Motor neuron (in vitro differentiated cells): ENCODE results near the gene GRAMD4. TPM values are rescaled to one million over a fixed set of nuclear protein-coding genes. Genes with fewer than 3 reads are reported as not detected.
"Not testable (repeated sequence)": the region's sequence is repeated elsewhere in the genome, so short reads cannot be mapped to it uniquely, and the experiment has no call there.

Experiments used
- ATAC-seq, 8 experiments: fragments of 200-7000 bp; cut with Tn5 transposase; replicated peaks in 6 of 8; 2 replicates each; pipeline ENCODE4 v1.8.0; 2021; ENCODE audit warnings: mild to moderate bottlenecking in 8 of 8, moderate library complexity in 8 of 8
- H3K27ac ChIP-seq, 2 donors: fragments of 250-450 bp; sonication (Bioruptor Pico); 2 replicates each; pipeline ENCODE4 v1.9.0; 2021; ENCODE audit warnings: antibody characterized with exemption in 2 of 2, mild to moderate bottlenecking in 2 of 2, moderate library complexity in 1 of 2
- H3K4me1 ChIP-seq, 2 donors: fragments of 250-450 bp; sonication (Bioruptor Pico); replicated peaks in 1 of 2; 2 replicates each; pipeline ENCODE4 v1.6.1; 2021; ENCODE audit warnings: antibody characterized with exemption in 2 of 2, mild to moderate bottlenecking in 2 of 2, moderate library complexity in 1 of 2
- H3K4me3 ChIP-seq, 5 donors: fragments of 250-450 bp; sonication (Bioruptor Pico); 2 replicates each; pipeline ENCODE4 v1.9.0; 2021; ENCODE audit warnings: antibody characterized with exemption in 5 of 5, mild to moderate bottlenecking in 5 of 5, moderate library complexity in 4 of 5
- WGBS, 10 experiments: fragments of 450-650 bp; shearing (Covaris generic); methylation state at CpG; one replicate each; pipeline ENCODE4 v1.0.0; 2022; 5-methylcytosine and 5-hydroxymethylcytosine counted together
- in situ Hi-C, 9 experiments: fragments of 400-800 bp; cut with MboI; loops; one replicate each; pipeline ENCODE4 v1.15.0; 2021; ENCODE audit warnings: low sequenced_read_pairs in 9 of 9, low pct_unique_long_range_greater_than_20kb in 2 of 9; ENCODE audit not compliant: unreplicated experiment in 9 of 9
- total RNA-seq, 8 experiments: library from RNA; unstranded; fragments of 300-600 nt; gene quantifications; 2 replicates each; pipeline versions ENCODE4 v1.2.3 to v1.2.4, GENCODE V29; 2022

GRAMD4 gene
- total RNA-seq, 8 experiments from 2014 or later, result 4.3 to 28.8 (median 20.2) TPM

DNA sequence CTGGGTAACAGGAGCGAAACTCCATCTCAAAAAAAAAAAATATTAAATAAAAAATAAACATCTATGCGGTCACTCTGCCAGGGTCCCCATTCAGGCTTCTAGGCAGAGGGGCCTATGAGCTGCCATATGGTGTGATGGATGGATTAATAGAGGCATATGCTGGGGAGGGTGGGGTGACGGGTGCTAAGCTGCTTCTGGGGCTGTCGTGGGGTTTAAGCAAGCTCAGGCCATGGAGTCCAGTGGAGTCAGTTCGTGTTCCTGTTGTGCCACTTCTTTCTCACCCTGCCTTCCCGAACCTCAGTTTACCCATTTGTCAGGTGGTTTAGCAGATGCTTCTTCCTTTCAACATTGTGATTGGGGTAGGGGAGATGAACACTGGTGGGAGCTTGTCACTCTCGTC is 9.0 kb upstream of the GRAMD4 start:
- no peak overlapping the region for H3K4me3 ChIP-seq
- H3K4me1 ChIP-seq, result peaks cover 21 to 36% of the 10 kb centered on the region in 2 donors
- ATAC-seq, result no peak
- no peak overlapping the region for H3K27ac ChIP-seq
- in situ Hi-C loops, result no loop called here
- WGBS, 10 experiments, result 0 to 100% (median 42%) methylated on average over 1 to 3 of the region's 7 CpGs; no CpG with 5 or more reads in 6 of the 10 experiments

DNA sequence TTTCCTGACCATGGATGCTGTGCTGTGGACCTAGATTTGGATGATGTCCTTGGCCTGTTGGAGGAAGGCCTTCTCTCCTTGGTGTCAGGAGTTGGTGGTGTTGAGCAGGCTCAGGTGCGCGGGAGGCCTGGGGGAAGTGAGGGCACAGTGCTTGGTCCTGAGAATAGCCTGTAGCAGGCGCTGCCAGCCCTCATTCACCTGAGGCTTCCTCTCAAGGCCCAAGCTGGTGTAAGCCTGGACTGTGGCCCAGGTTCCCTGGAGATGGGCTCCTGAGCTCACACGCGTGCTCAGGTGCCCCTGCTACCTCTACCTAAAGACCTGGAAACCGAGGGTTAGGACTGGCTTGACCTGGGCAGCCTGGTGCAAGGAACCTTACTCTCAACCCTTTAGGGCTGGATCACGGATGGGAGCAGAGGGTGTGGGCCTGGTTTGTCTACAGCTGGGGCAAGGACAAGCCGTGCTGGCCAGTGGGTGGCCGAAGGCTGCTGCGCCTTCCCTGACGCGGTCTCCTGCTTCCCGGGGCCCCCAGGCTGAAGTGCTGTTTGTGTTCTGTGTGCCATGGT is 7.8 kb upstream of the GRAMD4 start:
- Histone ChIP-seq H3K27ac (peak overlapping the region; percentile 63 to 69), H3K4me1 (peaks cover 21 to 36% of the 10 kb centered on the region in 2 donors), H3K4me3 (no peak overlapping the region)
- WGBS, 10 experiments, result 40 to 81% methylated on average over 1 to 4 of the region's 13 CpGs; no CpG with 5 or more reads in 8 of the 10 experiments
- ATAC-seq, result no peak
- in situ Hi-C loops, result no loop called here

DNA sequence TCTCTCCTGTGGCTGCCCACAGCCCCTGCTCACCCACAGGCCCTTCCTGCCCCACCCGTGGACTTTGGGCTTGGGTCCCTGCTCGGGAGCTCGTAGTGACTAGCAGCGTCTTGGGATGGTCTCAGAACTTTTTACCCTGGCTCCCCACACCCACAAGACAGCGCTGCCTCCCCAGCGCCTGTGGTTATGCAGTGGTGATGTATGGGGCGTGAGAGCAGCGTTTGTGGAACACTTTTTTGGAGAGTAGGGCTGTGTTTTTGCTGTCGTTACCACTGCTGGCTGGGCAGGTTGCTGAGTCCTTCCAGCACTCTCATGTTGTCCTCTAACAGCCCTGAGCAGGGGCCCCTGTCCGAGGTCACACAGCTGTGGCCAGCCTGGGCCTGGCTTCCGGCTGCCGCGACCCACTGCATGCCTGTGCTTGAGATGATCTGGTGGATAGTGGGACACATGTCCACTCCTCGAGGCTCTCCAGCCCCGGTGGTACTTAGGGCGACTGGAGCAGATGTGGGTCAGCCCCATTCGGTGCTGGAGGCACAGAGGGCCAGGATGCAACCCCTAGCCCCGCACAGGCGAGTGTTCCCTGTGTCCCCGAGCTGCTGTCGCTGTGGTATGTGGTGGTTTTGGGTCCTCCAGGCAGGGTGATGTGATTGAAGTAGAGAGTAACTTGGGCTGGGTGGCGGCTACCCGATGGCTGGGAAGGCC is 7.1 kb upstream of the GRAMD4 start:
- Histone ChIP-seq H3K4me1 (peaks cover 21 to 36% of the 10 kb centered on the region in 2 donors), H3K27ac (peak overlapping the region; percentile 63 to 69), H3K4me3 (no peak overlapping the region)
- in situ Hi-C loops, result no loop called here
- peak in 6 of 8 experiments; percentile 10 to 47 (median 30) for ATAC-seq
- 88 to 100% methylated on average over 2 to 15 of the region's 23 CpGs; no CpG with 5 or more reads in 8 of the 10 experiments for WGBS, 10 experiments

DNA sequence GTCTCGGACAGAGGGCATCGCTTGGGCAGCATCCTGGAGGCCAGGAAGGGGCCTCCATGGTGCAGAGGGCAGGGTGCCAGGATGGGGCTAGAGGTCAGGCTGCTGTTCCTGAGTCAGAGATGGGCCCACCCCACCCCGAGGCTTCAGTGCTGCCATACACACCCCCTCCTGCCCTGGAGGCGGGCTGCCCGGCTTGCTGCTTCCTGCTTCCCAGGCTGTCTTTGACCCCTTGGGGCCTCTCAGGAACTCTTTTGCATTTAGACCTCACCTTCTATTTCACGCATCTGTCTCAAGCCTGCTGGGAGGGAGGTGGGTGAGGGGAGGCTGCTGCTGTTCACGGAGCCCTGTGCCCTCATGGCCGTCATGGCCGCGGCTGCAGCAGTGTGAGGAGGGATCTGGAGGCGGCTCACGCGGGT is 6.6 kb upstream of the GRAMD4 start:
- peak; percentile 65 to 96 (median 88) for ATAC-seq
- in situ Hi-C loops, result no loop called here
- WGBS, 10 experiments, result 19 to 100% (median 20%) methylated on average over 2 to 3 of the region's 13 CpGs; no CpG with 5 or more reads in 7 of the 10 experiments
- Histone ChIP-seq H3K4me3 (no peak overlapping the region), H3K27ac (peak overlapping the region; percentile 63 to 69), H3K4me1 (peaks cover 21 to 38% of the 10 kb centered on the region in 2 donors)

DNA sequence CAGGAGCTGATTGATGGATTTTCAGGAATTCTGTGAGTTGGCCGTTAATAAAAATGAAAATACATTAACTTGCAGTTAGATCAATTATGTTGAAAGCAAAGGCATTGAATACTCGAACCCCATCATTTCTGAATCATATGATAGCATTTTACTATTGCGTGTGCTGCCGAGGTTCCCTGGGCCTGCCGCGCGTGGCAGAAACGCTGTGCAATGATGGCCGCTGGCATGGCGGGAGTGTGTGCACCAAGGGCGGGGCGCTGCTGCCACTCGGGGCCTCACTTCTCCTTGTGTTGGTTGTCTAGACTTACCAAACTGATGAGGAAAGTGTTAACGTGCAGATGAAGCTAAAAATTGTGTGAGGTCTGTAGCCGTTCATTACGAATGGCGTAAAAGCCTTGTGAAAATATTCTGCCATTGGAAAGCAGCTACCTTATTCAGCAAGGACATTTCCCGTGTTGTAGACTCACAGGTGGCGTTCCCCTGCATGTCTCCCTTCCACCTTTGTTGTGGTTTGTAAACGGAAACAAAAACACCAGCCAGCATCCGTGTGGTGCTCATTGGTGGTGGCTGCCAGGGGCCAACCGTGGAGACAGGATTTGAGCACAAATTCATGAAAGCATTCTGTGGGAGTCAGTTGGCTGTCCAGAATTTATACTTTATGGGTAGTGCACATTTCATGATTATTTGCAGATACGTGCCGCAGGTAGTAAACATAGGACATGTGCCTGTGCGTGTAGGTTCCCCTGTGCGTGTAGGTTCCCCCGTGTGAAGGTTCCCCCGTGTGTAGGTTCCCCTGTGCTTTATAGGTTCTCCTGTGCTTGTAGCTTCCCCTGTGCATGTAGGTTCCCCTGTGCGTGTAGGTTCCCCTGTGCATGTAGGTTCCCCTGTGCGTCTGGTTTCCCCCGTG is 5.9 kb upstream of the GRAMD4 start:
- peak in 5 of 8 experiments; percentile 29 to 69 (median 44) for ATAC-seq
- Histone ChIP-seq H3K27ac (peak overlapping the region; percentile 40 to 63), H3K4me3 (no peak overlapping the region), H3K4me1 (peaks cover 21 to 42% of the 10 kb centered on the region in 2 donors)
- in situ Hi-C loops, result no loop called here
- WGBS, 10 experiments, result 20 to 90% (median 81%) methylated on average over 2 to 19 of the region's 31 CpGs

DNA sequence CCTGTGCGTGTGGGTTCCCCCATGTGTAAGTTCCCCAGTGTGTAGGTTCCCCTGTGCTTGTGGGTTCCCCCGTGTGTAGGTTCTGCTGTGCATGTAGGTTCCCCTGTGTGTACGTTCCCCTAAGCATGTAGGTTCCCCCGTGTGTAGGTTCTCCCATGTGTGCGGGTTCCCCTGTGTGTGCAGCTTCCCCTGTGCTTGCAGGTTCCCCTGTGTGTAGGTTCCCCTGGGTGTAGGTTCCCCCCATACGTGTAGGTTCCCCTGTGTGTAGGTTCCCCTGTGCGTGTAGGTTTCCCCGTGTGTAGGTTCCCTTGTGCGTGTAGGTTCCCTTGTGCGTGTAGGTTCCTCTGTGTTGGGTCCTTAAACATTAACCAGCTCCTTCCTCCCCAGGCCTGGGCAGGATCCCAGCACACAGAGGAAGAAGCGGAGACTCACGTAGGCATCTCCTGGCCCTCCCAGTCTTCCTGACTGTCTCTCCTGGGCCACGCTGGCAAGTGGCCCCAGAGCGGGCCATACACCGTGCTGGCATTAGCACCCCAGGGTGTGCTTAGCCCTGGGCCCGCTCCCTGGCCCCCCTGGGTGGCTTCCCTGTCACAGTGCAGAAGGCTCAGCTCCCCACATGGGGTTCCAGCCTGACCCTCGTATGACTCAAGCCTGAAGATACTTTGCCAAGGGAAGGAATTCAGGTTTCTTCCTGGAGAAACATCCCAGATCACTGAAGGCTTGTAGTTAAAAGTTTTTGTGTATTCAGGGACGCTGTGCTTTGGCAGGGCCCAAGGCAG is 2.8 kb upstream of the GRAMD4 start:
- H3K4me1 ChIP-seq, result peaks cover 36 to 56% of the 10 kb centered on the region in 2 donors
- no peak for ATAC-seq
- in situ Hi-C loops, result no loop called here

DNA sequence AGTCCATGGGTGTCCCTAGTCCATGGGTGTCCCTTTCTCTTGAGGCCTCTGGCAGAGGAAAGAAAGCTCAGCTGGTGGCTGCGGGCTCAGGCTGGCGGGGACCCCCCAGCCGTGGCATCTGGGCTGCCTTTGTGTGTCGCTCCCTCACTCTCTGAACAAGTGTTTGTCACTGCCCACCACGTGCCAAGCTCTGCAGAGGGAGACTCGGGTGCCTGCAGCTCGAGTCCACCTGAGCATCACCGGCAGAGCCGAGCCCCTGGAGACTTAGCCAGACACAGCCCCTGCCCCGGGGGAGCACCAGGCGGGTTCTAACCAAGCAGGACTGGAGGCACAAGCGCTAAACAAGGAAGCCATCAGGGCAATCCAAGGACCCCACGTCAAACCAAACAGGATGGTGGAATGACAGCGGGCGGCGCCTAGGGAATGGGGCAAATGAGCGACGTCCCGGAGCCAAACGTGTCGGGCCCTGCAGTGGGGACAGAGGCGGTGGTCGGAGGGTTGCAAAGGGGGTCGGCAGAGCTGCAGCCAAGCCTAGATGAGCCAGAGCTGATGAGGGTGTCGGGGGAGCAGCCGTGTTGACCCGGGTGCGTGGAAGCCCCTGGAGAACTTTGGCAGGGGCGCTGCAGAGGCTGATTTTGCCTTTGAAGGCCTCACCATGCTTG is 2.1 kb upstream of the GRAMD4 start:
- 64 to 94% (median 90%) methylated on average over 2 to 11 of the region's 29 CpGs; no CpG with 5 or more reads in 7 of the 10 experiments for whole genome bisulfite sequencing, 10 experiments
- no peak for ATAC-seq
- in situ Hi-C loops, result no loop called here
- H3K27ac ChIP-seq, result no peak overlapping the region
- peaks cover 30 to 50% of the 10 kb centered on the region in 2 donors for H3K4me1 ChIP-seq
- H3K4me3 ChIP-seq, result no peak overlapping the region

More for the DNA sequence above, 2.8 kb upstream of the GRAMD4 start:
- Histone ChIP-seq H3K27ac (no peak overlapping the region), H3K4me3 (no peak overlapping the region)
- WGBS, 10 experiments, result 61 to 85% (median 83%) methylated on average over 4 to 8 of the region's 18 CpGs; no CpG with 5 or more reads in 7 of the 10 experiments

DNA sequence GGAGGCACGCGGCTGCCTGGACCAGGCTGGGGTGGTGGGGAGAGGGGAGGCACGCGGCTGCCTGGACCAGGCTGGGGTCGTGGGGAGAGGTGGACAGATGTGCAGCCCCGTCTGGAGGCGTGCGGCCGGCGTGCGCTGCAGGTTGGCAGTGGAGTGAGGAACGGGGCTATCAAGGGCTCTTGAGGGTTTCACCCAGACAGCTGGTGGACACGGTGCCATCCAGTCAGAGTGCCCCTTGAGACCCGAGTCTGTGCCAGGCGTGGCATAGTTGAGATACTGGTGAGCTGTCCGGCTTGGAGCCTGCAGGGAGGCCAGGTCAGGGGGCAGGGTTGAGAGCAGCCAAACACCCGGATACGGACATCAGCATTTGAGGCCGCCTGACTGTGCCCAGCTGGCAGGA is 1.5 kb upstream of the GRAMD4 start:
- in situ Hi-C loops, result no loop called here
- no peak overlapping the region for H3K4me3 ChIP-seq
- H3K4me1 ChIP-seq, result peaks cover 25 to 45% of the 10 kb centered on the region in 2 donors
- no peak overlapping the region for H3K27ac ChIP-seq
- 90 to 100% methylated on average over 1 to 2 of the region's 19 CpGs; no CpG with 5 or more reads in 8 of the 10 experiments for WGBS, 10 experiments
- ATAC-seq, result no peak

DNA sequence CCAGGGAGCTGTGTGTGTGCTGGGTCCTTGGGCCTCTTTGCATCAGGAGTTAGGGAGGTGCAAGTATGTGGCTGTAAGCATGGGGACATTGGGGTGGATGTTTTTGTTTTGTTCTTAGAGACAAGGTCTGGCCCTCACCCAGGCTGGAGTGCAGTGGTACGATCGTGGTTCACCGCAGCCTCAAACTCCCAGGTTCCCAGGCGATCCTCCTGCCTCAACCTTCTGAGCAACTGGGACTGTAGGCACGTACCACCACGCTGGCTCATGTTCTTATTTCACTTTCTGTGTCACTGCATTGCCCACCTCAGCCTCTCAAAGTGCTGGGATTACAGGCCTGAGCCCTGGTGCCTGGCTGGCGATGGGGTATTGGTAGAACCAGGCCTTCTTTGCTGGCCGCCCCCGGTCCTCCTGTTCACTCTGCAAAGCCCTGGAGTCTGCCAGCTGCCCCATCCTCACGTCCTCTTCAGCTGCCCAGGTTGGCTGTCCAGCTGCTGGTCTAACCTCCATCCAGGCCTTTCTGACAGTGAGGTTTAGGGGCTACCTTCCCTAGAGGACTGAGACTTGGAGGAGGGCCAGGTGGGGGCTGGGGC is 851 bp upstream of the GRAMD4 start:
- Histone ChIP-seq H3K4me1 (peaks cover 18 to 38% of the 10 kb centered on the region in 2 donors), H3K4me3 (no peak overlapping the region), H3K27ac (peak overlapping the region in 1 of 2 donors; percentile 32)
- in situ Hi-C loops, result no loop called here
- ATAC-seq, result peak in 4 of 8 experiments; percentile 3 to 24 (median 3)
- 60 to 100% (median 89%) methylated on average over 1 to 7 of the region's 10 CpGs; no CpG with 5 or more reads in 6 of the 10 experiments for WGBS, 10 experiments

DNA sequence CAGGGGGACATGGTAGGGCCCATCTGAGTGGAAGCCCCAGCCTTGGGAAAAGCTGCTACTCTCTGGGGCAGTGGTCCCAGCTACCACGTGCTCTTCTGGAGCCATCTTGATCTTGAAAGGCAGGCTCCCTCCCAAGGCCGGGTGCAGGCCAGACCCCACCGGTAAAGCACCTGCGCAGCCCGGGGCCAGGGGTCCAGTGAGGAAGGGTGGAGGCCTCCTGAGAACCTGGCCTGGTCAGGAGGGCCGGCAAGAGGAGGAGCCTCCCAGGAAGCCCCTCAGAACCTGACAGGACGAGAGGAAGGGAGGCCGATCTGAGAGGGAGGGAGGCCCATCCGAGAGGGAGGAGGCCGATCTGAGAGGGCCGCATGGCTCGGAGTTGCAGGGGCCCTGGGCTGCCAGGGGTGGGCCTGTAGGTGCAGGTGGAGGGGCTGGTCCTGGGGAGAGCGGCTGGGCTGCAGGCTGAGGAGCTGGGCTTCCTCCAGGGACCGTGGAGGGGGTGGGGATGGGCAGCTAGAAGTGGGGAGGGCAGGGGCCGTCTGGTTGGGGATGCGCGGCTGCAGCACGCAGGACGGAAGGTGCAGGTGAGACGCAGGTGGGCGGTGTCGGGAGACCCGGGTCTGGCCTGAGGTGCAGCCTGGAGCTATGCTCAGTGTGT is 529 bp downstream of the GRAMD4 start:
- no CpG with 5 or more reads among the region's 23 CpGs for WGBS, 10 experiments
- ATAC-seq, result no peak
- peak overlapping the region in 1 of 2 donors; percentile 71 for H3K27ac ChIP-seq
- in situ Hi-C loops, result no loop called here
- no peak overlapping the region for H3K4me3 ChIP-seq
- peaks cover 15 to 37% of the 10 kb centered on the region in 2 donors for H3K4me1 ChIP-seq

DNA sequence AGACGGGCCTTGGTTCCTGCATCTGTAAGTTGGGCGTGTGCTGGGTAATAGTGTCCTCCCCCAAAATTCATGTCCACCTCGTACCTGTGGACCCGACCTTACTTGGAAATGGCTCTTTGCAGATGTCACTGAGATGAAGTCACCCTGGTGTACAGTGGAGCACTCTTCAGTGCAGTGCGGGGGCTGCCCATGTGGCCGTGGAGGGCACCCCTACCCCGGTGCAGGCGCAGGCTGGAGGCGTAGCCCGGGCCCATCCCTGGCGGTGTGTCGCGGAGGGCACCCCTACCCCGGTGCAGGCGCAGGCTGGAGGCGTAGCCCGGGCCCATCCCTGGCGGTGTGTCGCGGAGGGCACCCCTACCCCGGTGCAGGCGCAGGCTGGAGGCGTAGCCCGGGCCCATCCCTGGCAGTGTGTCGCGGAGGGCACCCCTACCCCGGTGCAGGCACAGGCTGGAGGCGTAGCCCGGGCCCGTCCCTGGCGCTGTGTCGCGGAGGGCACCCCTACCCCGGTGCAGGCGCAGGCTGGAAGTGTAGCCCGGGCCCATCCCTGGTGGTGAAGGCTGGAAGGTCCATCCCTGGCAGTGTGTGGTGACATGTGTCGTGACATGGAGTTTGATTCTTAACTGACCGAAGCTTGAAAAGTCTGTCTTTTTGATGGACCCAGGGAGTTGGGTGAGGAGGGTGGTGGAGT is 1.2 kb downstream of the GRAMD4 start:
- 67 to 100% (median 86%) methylated on average over 1 to 2 of the region's 38 CpGs; no CpG with 5 or more reads in 6 of the 10 experiments for WGBS, 10 experiments
- ATAC-seq, in situ Hi-C loops, H3K27ac ChIP-seq, H3K4me3 ChIP-seq: not testable (repeated sequence)
- H3K4me1 ChIP-seq, result peaks cover 15 to 37% of the 10 kb centered on the region in 2 donors
